CD14-positive monocyte (primary cell): ENCODE measurements around the gene XAB2. TPM values are rescaled to one million over a fixed set of nuclear protein-coding genes. Genes with fewer than 3 reads are reported as not detected.

Source experiments
- DNase-seq, 3 donors: peaks; one replicate each; pipeline ENCODE4 v3.0.0-alpha.2; 2011 to 2022
- H2AFZ ChIP-seq: 2 replicates; pipeline ENCODE4 v1.6.0; 2012; ENCODE audit warnings: mild to moderate bottlenecking, low read depth, low read length, inconsistent platforms; ENCODE audit not compliant: insufficient read depth, poor library complexity, severe bottlenecking
- H3K27ac ChIP-seq, 2 donors: 1 replicate in 1 of 2; 2 replicates in 1 of 2; pipeline ENCODE4 v1.5.1; 2012 to 2013; ENCODE audit warnings: low read length in 2 of 2, control low read depth in 1 of 2, inconsistent platforms in 1 of 2, low read depth in 1 of 2, mild to moderate bottlenecking in 1 of 2
- H3K27me3 ChIP-seq, 2 donors: one replicate each; pipeline versions ENCODE4 v1.6.0 to v1.6.1; 2011 to 2013; ENCODE audit warnings: low read length in 2 of 2; ENCODE audit not compliant: control insufficient read depth in 2 of 2, insufficient read depth in 2 of 2
- H3K36me3 ChIP-seq, 2 donors: replicated peaks in 1 of 2; 1 replicate in 1 of 2; 2 replicates in 1 of 2; pipeline versions ENCODE4 v1.5.1 to v1.6.1; 2012 to 2013; ENCODE audit warnings: low read length in 2 of 2, control low read depth in 1 of 2, inconsistent platforms in 1 of 2, mild to moderate bottlenecking in 1 of 2; ENCODE audit not compliant: insufficient read depth in 2 of 2, control insufficient read depth in 1 of 2
- H3K4me1 ChIP-seq, 2 donors: 1 replicate in 1 of 2; 2 replicates in 1 of 2; pipeline versions ENCODE4 v1.5.1 to v1.6.1; 2012 to 2013; ENCODE audit warnings: low read length in 2 of 2, control low read depth in 1 of 2, inconsistent platforms in 1 of 2, mild to moderate bottlenecking in 1 of 2, moderate library complexity in 1 of 2; ENCODE audit not compliant: insufficient read depth in 2 of 2, control insufficient read depth in 1 of 2
- H3K4me2 ChIP-seq: replicated peaks from 2 replicates; pipeline ENCODE3; 2012; ENCODE audit warnings: low read length, moderate library complexity, mild to moderate bottlenecking; ENCODE audit not compliant: poor library complexity, severe bottlenecking; ENCODE audit errors: extremely low read depth
- H3K4me3 ChIP-seq, 3 experiments: fragments of 200-600 bp in 1 of 3; sonication (generic) in 1 of 3; replicated peaks in 1 of 3; 1 replicate in 2 of 3; 2 replicates in 1 of 3; pipeline ENCODE4 v1.5.1; 2011 to 2013; ENCODE audit warnings: low read length in 3 of 3, mild to moderate bottlenecking in 3 of 3, control low read depth in 2 of 3, low read depth in 2 of 3, inconsistent platforms in 1 of 3, moderate library complexity in 1 of 3
- H3K79me2 ChIP-seq: 2 replicates; pipeline ENCODE4 v1.6.0; 2012; ENCODE audit warnings: mild to moderate bottlenecking, control low read depth, inconsistent platforms, low read length, moderate library complexity; ENCODE audit not compliant: insufficient read depth
- H3K9ac ChIP-seq: 2 replicates; pipeline ENCODE4 v1.6.0; 2017; ENCODE audit warnings: low read length, mild to moderate bottlenecking; ENCODE audit not compliant: insufficient read depth, poor library complexity, severe bottlenecking
- H3K9me3 ChIP-seq, 2 donors: replicated peaks in 1 of 2; 1 replicate in 1 of 2; 2 replicates in 1 of 2; pipeline versions ENCODE4 v1.5.1 to v1.6.1; 2012 to 2013; ENCODE audit warnings: low read length in 2 of 2, control low read depth in 1 of 2; ENCODE audit not compliant: control insufficient read depth in 1 of 2, insufficient read depth in 1 of 2
- H4K20me1 ChIP-seq: 2 replicates; pipeline ENCODE4 v1.6.0; 2012; ENCODE audit warnings: mild to moderate bottlenecking, low read length, control low read depth, moderate library complexity; ENCODE audit not compliant: insufficient read depth
- H3K27ac Mint-ChIP-seq, 7 donors: one replicate each; pipeline ENCODE4 v1.8.0; 2020; ENCODE audit warnings: mild to moderate bottlenecking in 7 of 7, mixed read lengths in 7 of 7, moderate library complexity in 6 of 7, inconsistent platforms in 2 of 7
- H3K27me3 Mint-ChIP-seq, 3 donors: one replicate each; pipeline ENCODE4 v1.8.0; 2021 to 2022; ENCODE audit warnings: low read depth in 3 of 3, mild to moderate bottlenecking in 3 of 3, mixed read lengths in 3 of 3, moderate library complexity in 3 of 3, inconsistent platforms in 1 of 3
- H3K36me3 Mint-ChIP-seq, 2 donors: one replicate each; pipeline ENCODE4 v1.8.0; 2020; ENCODE audit warnings: mixed read lengths in 2 of 2, inconsistent platforms in 1 of 2, mild to moderate bottlenecking in 1 of 2
- H3K4me1 Mint-ChIP-seq: one replicate; pipeline ENCODE4 v1.8.0; 2020; ENCODE audit warnings: mild to moderate bottlenecking, mixed read lengths
- H3K4me3 Mint-ChIP-seq, 2 donors: one replicate each; pipeline ENCODE4 v1.8.0; 2020; ENCODE audit warnings: mild to moderate bottlenecking in 2 of 2, mixed read lengths in 2 of 2, moderate library complexity in 1 of 2
- H3K9me3 Mint-ChIP-seq, 7 donors: one replicate each; pipeline ENCODE4 v1.8.0; 2020 to 2022; ENCODE audit warnings: mixed read lengths in 7 of 7, mild to moderate bottlenecking in 6 of 7, moderate library complexity in 6 of 7, inconsistent platforms in 2 of 7
- CTCF ChIP-seq: fragments of 200-600 bp; IDR thresholded peaks from one replicate; pipeline ENCODE4 v1.8.0; 2022; ENCODE audit warnings: antibody characterized with exemption, mild to moderate bottlenecking
- WGBS: methylation state at CpG from one replicate; pipeline ENCODE4 v1.1.5; 2013; ENCODE audit warnings: missing lambda C conversion rate; ENCODE audit not compliant: insufficient coverage; 5-methylcytosine and 5-hydroxymethylcytosine counted together
- intact Hi-C, 2 donors: fragments of 100-400 bp; cut with micrococcal nuclease; formaldehyde crosslinking; loops; one replicate each; pipeline versions ENCODE4 v1.15.0 to v1.15.1; 2023
- polyA plus RNA-seq, 3 donors: library from polyadenylated mRNA; depleted of rRNA in 1 of 3; unstranded in 2 of 3; stranded (reverse) in 1 of 3; fragments of 300-500 nt in 2 of 3; fragments of >200 nt in 1 of 3; fragmentation: Illumina TruSeq in 2 of 3; gene quantifications; 1 replicate in 2 of 3; 2 replicates in 1 of 3; pipeline ENCODE4 v1.2.3, GENCODE V29; 2012 to 2021

Gene XAB2
- polyA plus RNA-seq, 3 donors = 4.6 to 55.7 (median 8.8) TPM

- WGBS = 80% methylated on average over 3 of the region's 6 CpGs
- peaks cover 30 to 39% of the 10 kb centered on the region in 2 donors for H3K36me3 ChIP-seq
- H3K9me3 ChIP-seq = no peaks in the 10 kb centered on the region
- peak overlapping the region in 1 of 2 donors; percentile 27 for H3K4me3 Mint-ChIP-seq
- no peak overlapping the region for H2AFZ ChIP-seq
- intact Hi-C loops = loop anchor here (5.0 to 10.0 kb wide), 3 partner anchors 42 to 269 kb away; partner anchors contain the start of genes MAP2K7 (in 1 of the 2), MCEMP1 (in 1 of the 2) and TRAPPC5 (in 1 of the 2)
- peaks cover 30% of the 10 kb centered on the region for H4K20me1 ChIP-seq
- no peak overlapping the region for H3K9ac ChIP-seq
- peak overlapping the region in 1 of 7 donors; percentile 3 for H3K27ac Mint-ChIP-seq
- peaks cover 35 to 42% of the 10 kb centered on the region in 2 donors for H3K36me3 Mint-ChIP-seq
- H3K27ac ChIP-seq = no peak overlapping the region
- H3K27me3 ChIP-seq = no peaks in the 10 kb centered on the region
- H3K9me3 Mint-ChIP-seq = no peaks in the 10 kb centered on the region
- peaks cover 58% of the 10 kb centered on the region for H3K79me2 ChIP-seq
- peaks cover 0 to 3% (median 2%) of the 10 kb centered on the region in 3 donors for H3K27me3 Mint-ChIP-seq
- H3K4me3 ChIP-seq = no peak overlapping the region
- peaks cover 47% of the 10 kb centered on the region for H3K4me1 Mint-ChIP-seq
- TF ChIP-seq CTCF = no peak
- H3K4me2 ChIP-seq = no peak overlapping the region
- H3K4me1 ChIP-seq = peaks cover 34 to 44% of the 10 kb centered on the region in 2 donors
- DNase-seq = no peak
Observed at GRCh38 chr19:7635670-7636069, 6.3 kb upstream of the XAB2 start.

- H2AFZ ChIP-seq = no peak within 1 kb of the TSS
- Mint-ChIP-seq H3K36me3 (peaks cover 17 to 23% of the 10 kb centered on the region in 2 donors), H3K4me1 (peaks cover 41% of the 10 kb centered on the region), H3K4me3 (no peak within 1 kb of the TSS), H3K9me3 (peaks cover 0 to 2% (median 0%) of the 10 kb centered on the region in 7 donors), H3K27me3 (peaks cover 0 to 4% (median 2%) of the 10 kb centered on the region in 3 donors), H3K27ac (peak within 1 kb of the TSS in 1 of 7 donors; percentile 46)
- H4K20me1 ChIP-seq = peaks cover 11% of the 10 kb centered on the region
- H3K36me3 ChIP-seq = peaks cover 11 to 19% of the 10 kb centered on the region in 2 donors
- 100% methylated on average over 1 of the region's 2 CpGs for WGBS
- no peak for DNase-seq
- H3K4me2 ChIP-seq = no peak within 1 kb of the TSS
- H3K9ac ChIP-seq = no peak within 1 kb of the TSS
- no peak within 1 kb of the TSS for H3K27ac ChIP-seq
- no peaks in the 10 kb centered on the region for H3K27me3 ChIP-seq
- H3K4me3 ChIP-seq = no peak within 1 kb of the TSS
- TF ChIP-seq CTCF = no peak
- H3K4me1 ChIP-seq = peaks cover 34 to 43% of the 10 kb centered on the region in 2 donors
- peaks cover 56% of the 10 kb centered on the region for H3K79me2 ChIP-seq
- intact Hi-C loops = loop anchor here in 1 of 2 donors (10.0 kb wide), 1 partner anchor 271 kb away; the partner anchor contains the start of gene MAP2K7
- H3K9me3 ChIP-seq = no peaks in the 10 kb centered on the region
Observed at GRCh38 chr19:7633698-7634097, 4.4 kb upstream of the XAB2 start, which contains the start of gene PCP2. Gene PCP2 (minus strand): TSS chr19:7633719. CDS start chr19:7633457, 262 bp downstream.
